Ovary (tissue), 3 donors: ENCODE results near the gene EPN3.

Experiments
- EP300 ChIP-seq: sonication (generic); formaldehyde crosslinking; IDR thresholded peaks from one replicate; pipeline ENCODE4 v1.6.1; 2017; ENCODE audit warnings: antibody characterized with exemption
- POLR2A ChIP-seq: fragments of 450-650 bp; IDR thresholded peaks from one replicate; pipeline ENCODE4 v1.6.1; 2017; ENCODE audit warnings: antibody characterized with exemption, mild to moderate bottlenecking, moderate library complexity
- TF ChIP-seq, protein P1 (sequence below), 3 donors: fragments of 450-650 bp in 2 of 3; fragments of 200-600 bp in 1 of 3; IDR thresholded peaks; one replicate each; pipeline versions ENCODE4 v1.5.1 to v1.8.0; 2016 to 2022; ENCODE audit warnings: antibody characterized with exemption in 3 of 3, mild to moderate bottlenecking in 1 of 3
- donor health status: DM: no; HTN: no; CAD: no.

DNA sequence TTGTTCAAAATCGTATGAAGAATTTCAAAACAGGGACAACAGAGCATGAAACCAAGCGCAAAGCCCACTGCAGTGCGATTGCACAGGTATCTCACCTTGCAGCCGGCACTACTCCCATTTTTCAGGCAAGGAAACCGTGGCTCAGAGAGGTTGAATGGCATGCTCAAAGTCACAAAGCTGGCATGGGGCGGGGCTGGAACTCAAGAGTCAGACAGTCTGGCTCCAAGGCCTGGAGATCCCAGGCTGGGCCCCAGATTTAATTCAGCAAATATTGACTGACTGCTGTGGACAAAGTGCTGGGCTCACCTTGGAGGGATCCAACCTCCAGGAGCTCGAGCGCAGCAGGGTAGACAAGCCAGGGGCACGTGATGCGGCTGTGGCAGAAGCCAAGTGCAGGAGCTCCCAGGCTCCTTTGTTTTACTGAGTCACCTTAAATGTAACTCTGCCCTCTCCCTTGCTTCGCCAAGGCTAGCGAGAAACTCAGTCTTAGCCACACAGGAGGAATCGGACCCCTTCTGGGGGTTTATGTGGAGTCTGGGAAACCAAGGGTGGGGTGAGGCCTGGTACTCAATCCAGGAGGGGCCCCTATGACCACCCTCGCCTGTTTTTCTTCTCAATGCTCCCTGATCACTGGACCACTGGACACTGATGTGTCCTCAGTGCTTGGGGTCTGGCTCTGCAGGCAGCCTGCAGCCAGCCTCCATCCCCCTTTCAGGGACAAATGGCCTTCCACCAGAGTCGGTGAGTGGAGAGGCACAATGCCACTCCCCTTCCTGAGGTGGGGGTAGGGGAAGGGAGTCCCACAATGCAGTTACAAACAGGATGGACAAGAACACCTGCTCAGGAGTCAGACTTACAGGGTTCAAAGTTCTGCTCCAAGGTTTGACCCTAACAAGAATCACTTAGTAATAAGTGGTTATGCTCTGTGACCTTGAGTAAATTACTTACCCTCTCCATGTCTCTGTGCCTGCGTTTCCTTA lies 10.6 kb downstream of the EPN3 start:
- TF ChIP-seq, protein P1, sequence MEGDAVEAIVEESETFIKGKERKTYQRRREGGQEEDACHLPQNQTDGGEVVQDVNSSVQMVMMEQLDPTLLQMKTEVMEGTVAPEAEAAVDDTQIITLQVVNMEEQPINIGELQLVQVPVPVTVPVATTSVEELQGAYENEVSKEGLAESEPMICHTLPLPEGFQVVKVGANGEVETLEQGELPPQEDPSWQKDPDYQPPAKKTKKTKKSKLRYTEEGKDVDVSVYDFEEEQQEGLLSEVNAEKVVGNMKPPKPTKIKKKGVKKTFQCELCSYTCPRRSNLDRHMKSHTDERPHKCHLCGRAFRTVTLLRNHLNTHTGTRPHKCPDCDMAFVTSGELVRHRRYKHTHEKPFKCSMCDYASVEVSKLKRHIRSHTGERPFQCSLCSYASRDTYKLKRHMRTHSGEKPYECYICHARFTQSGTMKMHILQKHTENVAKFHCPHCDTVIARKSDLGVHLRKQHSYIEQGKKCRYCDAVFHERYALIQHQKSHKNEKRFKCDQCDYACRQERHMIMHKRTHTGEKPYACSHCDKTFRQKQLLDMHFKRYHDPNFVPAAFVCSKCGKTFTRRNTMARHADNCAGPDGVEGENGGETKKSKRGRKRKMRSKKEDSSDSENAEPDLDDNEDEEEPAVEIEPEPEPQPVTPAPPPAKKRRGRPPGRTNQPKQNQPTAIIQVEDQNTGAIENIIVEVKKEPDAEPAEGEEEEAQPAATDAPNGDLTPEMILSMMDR (IDR thresholded peaks at IDR 0.05): no peak
- no peak for TF ChIP-seq POLR2A
- TF ChIP-seq EP300: no peak
